HG03521 (cell line): Measurements from ENCODE around the gene RBM38.
"Not testable (repeated sequence)": the region's sequence is repeated elsewhere in the genome, so short reads cannot be mapped to it uniquely, and the experiment has no call there.

ENCODE experiments used
- ATAC-seq: cut with Tn5 transposase; IDR thresholded peaks from one replicate; pipeline ENCODE4 v1.9.1; 2021; ENCODE audit warnings: mild to moderate bottlenecking, moderate library complexity; ENCODE audit not compliant: unreplicated experiment

RBM38 gene

DNA sequence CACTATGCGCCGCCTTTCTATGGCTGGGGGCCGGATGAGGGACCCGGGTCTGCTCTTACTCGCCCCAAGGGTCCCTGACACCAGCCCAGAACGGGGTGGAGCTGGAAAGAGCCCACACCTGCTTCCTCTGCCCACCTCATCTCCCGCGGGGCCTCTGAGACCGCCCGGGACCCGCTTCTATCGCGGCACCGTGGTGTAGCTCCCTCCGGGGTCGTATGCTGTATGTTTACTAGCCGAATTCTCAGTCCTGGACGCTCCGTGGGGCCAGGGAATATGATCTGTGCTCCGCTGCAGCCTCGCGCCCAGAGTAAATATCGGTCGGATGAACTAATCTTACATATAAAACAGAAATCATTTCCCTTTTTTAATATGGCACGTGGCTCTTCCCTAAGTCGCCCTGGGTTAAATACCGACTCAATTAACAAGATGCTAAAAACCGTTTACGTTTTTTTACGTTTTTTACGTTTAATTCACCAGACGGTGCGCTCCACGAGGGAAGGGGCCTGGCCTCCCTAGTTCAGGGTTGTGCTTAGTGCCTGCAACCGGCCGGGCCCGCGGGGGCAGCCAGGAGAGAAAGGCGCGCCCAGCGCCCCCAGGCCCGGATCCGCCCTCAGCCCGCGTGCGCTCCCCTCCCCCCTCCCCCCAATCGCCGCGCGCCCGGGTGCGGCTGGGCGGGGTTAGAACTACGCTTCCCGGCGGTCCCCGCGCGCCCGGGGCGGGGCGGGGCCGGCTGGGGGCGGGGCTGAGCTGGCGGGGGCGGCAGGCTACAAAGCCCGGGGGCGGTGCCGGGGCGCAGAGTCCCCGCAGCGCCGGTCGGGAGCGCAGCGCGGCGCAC, at the start of gene RBM38:
RBM38 (plus strand) TSS at position 793 of the 835 bp plus-strand sequence. CDS start 186 bp downstream, outside the sequence.
- peak; percentile 54 for ATAC-seq

DNA sequence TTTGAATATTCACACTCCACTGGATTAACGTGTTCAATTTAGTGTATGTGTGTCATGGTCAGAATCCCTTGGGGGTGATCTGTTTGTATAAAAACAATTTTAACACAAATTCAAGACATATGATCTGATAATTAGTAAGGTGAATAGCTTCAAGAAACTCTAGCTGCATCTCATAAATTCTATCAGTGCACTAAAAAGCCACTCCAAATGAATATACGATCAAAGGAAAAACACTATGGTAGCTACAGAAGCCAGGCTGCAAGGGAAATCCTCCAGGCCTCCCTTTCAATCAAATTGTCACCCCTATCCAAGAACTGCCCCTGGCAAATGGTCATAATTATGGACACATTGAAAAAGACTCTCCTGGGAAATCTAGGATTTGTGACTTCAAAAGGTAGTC, 49.5 kb upstream of the RBM38 start:
- ATAC-seq, result no peak

DNA sequence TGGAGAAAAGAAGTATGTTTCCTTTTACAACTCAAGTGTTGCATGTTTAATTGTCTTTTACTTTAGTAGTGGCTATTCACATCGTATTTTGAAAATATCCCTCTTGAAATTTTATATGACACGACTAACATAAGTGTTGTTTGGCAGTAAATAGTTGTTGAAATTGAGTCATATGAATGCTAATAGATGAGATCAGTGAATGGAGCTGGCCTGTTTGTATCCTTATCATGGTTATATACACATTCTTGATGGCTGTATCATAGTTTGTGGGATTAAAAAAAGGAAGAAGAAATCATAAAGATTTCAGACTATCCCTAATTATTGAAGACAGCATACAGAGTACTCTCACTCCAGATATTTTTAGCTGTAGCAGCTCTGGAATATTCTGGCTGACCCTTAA, 48.4 kb upstream of the RBM38 start:
- no peak for ATAC-seq

DNA sequence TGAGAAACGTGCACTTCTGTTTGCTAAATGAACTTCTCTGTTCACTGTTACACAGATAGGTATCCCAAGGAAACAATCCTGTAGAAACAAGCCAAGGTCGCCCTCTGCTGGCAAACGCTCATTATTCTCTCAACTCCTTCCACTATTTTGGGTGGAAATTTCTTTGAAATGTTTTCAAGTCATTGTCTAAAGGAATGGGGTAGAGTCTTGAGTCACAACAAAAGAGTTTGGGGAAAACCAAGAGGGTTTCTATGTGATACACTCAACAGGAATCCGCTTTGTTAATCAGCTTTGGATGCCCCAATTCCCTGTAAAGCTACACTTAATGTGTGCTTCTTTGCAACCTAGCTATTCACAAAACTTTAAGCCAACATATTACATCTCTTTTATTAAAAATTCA, 44.7 kb upstream of the RBM38 start:
- ATAC-seq, result no peak

DNA sequence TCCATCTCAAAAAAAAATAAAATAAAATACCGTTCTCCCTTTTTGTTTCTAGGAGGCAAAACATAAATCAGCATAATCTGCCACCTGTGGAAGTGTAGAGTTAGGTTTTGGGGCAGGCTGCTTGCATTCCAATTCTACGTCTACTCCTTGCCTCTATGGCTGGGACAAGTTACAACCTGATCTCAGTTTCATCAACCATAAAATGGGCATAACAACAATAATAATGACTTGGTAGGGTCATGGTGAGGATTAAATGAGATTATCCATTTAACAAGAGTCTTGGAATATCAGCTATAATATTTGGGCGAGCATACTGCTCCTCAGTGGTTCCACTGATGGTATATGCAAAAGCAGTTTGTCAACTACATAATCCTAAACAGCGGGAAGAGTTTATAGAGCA, 43.8 kb upstream of the RBM38 start:
- no peak for ATAC-seq

DNA sequence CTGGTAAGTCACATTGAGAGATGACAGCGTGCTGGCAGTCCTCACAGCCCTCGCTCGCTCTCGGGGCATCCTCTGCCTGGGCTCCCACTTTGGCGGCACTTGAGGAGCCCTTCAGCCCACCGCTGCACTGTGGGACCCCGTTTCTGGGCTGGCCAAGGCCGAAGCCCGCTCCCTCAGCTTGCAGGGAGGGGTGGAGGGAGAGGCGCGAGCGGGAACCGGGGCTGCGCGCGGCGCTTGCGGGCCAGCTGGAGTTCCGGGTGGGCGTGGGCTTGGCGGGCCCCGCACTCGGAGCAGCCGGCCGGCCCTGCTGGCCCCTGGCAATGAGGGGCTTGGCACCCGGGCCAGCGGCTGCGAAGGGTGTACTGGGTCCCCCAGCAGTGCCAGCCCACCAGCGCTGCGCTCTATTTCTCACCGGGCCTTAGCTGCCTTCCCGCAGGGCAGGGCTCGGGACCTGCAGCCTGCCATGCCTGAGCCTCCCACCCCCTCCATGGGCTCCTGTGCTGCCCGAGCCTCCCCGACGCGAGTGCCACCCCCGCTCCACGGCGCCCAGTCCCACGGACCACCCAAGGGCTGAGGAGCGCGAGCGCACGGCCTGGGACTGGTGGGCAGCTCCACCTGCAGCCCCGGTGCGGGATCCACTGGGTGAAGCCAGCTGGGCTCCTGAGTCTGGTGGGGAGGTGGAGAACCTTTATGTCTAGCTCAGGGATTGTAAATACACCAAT, 42.8 kb upstream of the RBM38 start:
- not testable (repeated sequence) for ATAC-seq

DNA sequence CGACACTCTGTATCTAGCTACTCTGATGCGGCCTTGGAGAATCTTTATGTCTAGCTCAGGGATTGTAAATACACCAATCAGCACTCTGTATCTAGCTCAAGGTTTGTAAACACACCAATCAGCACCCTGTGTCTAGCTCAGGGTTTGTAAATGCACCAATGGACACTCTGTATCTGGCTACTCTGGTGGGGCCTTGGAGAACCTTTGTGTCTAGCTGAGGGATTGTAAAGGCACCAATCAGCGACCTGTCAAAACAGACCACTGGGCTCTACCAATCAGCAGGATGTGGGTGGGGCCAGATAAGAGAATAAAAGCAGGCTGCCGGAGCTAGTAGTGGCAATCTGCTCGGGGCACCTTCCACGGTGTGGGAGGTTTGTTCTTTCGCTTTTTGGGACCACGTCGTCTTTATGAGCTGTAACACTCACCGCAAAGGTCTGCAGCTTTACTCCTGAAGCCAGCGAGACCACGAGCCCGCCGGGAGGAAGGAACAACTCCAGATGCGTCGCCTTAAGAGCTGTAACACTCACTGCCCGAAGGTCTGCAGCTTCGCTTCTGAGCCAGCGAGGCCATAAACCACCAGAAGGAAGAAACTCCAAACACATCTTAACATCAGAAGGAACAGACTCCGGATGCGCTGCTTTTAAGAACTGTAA, 42.1 kb upstream of the RBM38 start:
- not testable (repeated sequence) for ATAC-seq

DNA sequence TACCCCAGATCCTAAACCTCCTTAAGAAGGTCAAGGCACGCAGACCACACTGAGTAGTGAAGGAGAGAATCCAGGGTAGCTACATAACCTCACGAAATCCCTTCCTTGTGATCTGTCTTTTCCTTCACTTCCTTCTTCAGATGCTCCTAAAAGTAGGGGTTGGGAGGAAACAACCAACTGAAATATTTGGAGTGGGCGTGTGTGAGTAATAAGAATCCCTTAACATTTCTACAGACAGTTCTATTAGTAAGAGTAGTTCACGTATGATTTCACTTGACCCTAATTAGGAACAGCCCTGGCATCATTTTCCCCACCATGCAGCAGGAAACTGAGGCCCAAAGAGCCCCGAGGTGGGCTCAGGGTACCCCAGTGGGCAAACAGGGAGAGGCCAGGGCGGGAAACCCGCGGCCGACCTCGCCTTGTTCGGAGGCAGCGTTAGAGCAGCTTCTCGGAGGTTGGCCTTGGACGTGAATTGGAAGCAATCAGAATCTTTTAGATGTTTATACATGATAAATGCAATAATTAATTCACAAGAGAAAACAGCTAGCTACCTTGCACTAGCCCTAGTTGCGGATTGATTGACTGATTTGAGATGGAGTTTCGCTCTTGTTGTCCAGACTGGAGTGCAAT, 41.0 kb upstream of the RBM38 start:
- no peak for ATAC-seq

DNA sequence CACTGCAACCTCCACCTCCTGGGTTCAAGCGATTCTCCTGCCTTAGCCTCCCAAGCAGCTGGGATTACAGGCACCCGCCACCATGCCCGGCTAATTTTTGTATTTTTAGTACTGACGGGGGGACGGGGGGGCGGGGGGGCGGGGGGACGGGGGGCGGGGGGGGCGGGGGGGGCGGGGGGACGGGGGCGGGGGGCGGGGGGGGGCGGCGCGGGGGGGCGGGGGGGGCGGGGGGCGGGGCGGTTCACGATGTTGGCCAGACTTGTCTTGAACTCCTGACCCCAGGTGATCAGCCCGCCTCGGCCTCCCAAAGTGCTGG, 40.5 kb upstream of the RBM38 start:
- not testable (repeated sequence) for ATAC-seq

DNA sequence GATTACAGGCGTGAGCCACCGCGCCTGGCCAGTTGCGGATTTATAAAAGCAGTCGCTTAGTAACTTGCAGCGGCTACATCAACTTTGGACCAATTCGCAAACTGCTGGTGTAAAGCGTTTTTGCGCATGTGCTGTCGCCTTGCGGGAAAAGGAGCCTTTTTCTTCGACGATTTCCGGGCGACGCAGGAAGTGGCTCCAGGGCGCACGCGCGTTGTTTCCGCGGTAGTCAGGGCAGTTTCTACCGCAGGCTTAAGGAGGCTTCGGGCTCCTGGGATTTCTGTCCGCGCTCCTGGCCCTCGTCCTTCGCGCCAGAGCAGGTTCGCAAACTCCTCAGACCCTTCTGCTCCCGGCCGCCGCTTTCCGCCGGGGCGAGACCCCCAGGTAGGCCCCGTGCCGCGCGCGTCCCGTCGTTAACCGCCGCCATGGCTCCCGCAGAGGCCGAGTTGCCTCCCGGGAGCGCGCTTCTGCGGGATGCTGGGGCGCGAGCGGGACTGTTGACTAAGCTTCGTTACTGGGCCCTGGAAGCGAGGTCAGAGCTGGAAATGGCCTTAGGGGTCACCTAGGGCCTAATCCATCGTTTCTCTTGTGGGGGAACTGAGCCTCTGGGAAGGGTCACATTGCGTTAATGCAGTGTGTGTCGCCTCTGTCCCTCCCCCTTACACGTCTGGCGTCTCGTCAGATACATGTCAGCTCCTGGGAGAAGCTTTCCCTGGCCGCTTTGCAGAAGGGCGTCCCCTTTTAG, 40.0 kb upstream of the RBM38 start, which contains the start of gene RAE1:
RAE1 (plus strand) TSS at position 214 of the 742 bp plus-strand sequence. CDS start 2,784 bp downstream, outside the sequence.
- ATAC-seq, result peak; percentile 70

DNA sequence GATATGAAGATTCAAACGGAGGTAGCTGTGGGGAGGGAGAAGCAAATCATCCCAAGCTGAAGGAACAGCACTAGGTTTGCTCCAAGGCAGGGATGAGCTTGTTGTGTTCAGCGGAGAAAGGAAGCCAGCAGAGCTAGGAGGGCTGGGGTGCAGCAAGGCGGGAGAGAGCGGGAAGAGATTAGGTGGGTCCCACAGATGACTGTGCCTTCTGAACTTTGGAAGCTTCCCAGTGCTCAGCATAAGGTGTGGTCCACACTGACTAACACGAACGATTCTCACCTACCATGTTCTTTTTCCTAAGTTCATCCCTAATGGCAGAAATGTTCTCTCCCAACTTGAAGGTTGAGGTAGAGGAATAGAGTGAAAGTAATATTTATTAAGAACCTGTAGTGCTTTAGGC, 38.9 kb upstream of the RBM38 start:
- no peak for ATAC-seq

DNA sequence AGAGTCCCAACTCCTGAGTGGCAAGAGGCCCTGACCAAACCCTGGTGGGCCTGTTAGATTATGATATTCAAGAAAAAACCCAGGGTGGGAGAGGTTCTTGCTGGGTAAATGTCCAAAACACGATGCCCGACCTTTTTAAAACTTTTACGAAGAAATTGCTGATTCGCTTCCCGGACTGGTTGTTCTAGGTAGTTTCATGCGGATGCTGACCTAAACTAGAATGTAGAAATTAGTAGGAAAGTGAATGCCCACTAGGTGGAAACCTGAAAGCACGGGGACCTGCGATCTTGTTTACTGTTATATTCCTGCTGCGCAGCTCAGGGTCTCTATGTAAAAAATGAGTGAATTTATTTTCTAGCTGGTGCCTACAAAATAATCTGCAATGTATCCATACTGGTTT, 37.8 kb upstream of the RBM38 start:
- ATAC-seq, result no peak

DNA sequence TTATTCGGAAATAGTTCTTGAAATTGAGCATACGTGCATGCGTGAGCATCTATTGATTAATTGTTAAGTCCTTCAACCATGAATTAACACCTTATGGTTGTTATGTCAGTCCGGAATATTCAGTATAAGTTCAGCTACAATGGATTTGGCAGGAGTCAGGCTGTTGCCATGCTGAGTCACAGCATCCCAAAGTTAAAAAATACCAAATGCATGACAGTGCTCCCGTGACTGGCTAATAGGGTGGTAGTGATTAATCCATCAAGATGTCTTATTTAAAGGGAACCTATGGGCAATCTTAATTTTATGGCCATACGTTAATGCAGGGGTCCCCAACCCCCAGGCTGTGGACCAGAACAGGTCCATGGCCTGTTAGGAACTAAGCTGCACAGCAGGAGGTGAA, 29.7 kb upstream of the RBM38 start:
- ATAC-seq, result no peak

DNA sequence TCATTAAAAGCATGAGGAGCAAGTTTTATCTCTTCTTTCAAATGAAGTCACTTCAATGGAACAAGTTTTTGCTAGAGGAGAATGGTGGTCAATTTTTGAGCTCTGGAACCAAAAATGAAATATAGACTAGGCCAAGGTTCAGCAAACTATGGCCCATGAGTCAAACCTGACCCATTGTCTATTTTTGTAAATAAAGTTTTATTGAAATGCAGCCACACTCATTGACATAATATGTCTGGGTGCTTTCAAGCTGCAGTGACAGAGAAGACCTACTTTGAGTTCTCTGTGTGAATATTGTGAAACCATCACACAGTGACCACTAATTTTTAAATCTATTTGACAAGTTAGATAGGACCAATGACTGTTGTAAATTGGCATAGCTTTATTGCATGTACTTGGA, 26.7 kb upstream of the RBM38 start:
- ATAC-seq, result no peak

DNA sequence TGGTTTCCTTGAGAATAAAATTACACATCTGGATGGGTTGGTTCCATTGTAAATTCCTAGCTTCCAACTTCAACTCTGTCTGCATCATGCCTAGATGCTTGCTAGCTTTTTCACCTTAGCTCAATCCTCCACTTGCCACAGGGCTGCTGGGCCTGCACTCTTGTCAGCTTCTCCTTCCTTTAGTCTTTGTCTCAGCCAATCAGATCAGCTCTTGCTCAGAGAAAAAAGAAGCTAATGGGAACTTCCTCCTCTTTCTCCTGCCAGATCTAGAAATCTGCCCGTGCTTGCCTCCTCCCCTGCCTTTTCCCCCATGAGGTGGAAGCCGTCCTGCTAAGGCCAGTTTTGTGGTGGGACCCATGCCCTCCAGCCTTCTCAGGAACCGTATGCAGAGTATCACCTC, 21.6 kb upstream of the RBM38 start:
- ATAC-seq, result no peak

DNA sequence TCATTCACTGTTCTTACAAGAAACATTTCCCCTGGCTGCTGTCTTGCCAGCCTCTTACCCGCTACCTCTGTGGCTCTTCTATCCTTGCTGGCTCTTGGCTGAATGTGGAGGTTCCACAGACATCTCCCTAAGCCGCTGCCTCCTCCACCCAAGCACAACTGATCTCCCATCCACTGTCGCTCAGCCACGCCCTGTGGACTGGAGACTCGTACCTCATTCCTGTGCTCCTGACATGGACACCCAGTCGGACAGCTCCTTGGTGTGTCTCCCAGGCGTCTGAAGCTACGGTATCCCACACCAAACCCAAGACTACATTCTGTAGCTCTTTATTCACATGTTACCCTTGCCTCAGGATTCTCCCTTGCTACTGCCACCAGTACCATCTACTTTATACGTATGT, 20.9 kb upstream of the RBM38 start:
- ATAC-seq, result no peak

DNA sequence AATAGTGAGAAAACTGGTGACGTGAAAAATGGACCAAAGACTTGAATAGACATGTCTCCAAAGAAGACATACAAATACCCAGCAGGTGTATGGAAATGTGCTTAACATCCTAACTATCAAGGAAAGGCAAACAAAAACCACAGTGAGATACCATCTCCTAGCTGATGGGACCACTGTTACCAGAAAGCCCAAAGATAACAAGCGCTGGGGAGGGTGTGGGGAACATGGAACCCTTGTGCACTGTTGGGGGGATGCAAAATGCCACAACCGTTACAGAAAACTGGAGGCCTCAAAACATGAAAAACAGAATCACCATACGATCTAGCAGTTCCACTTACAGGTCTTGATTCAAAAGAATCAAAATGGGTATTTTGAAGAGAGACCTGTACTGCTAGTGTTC, 19.8 kb upstream of the RBM38 start:
- ATAC-seq, result no peak

DNA sequence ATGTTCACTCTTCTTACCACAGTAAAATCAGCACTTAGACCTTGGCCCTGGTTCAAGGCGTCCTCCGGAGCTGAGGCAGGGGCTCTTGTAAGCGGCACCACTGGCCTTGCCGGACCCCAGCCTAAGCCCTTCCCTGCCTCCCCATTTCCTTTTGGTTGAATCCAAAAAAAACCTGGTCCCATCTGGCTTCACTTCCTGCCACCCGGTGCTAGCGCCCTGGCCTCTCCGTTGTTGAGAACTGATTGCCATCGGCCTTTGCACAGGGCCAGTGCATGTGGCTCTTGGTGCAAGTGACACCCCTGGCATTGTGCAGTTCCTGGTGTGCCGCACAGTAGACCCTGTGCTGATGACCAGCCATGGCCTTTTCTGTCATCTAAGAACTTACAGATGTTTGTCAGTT, 19.0 kb upstream of the RBM38 start:
- ATAC-seq, result no peak

DNA sequence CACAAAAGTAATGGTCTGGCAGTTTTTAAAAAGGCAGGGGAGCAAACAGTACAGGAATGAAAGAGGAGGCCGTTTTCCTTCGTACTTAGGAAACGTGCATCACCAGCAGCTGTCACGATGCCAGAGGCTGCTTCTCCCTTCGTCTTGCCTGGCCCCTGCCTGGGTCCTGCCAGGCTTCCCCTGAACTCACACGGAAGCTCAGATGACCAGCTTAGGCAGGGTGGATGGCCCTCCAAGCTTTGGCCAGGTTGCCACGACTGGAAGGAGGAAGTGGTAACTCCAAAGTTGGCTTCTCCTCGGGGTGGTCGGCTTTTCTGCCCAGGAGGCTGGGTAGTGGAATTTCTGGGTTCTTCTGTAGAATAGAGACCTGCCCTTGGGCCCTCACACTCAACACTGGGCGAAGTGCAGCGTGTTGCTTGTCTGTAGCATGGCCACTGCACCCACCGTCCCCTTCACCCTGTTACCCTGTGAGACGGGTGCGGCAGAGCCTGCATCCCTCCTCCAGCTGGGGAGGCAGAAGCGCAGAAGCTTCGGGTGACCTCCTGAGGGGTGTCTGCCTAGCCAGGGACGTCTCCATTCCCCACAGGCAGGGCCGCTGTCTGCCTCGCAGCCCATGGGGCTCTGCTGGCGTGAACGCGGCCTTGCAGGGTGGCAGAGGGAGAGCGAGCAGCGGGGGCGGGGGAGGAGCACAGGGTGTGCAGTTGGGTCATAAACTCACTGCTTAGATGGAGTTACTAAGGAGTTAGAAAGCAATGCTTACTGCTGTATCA, 18.4 kb upstream of the RBM38 start:
- no peak for ATAC-seq

DNA sequence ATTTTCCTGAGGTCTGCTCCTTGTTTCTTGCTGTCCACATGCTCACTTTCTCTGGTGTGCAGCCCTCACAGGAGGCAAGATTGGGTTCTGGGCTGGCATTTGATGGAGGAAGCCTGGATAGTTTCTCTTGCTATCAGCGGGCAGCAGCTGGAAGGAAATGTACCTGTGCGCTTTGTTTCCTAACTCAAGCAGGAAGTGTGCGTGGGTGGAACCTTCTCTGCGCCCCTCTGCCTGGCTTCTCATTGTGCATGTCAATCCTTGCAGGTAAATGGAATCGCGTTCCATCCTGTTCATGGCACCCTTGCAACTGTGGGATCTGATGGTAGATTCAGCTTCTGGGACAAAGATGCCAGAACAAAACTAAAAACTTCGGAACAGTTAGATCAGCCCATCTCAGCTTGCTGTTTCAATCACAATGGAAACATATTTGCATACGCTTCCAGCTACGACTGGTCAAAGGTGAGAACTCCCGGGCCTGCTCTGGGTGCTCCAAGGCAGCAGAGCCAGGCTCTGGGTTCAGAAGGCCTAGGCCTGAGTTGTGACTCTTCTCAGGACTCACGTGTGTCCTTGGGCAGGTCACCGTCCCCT, 16.8 kb upstream of the RBM38 start:
- no peak for ATAC-seq
